Hypothalamus (tissue), 51 donors: ENCODE measurements around the gene UNC13A.
"Not testable (repeated sequence)": the region's sequence is repeated elsewhere in the genome, so short reads cannot be mapped to it uniquely, and the experiment has no call there.

Experiments used
- DNase-seq, 51 donors: peaks; one replicate each; lab custom pipeline; 2025; lab: John Stamatoyannopoulos, UW

Gene UNC13A

GRCh38 chr19:17607936-17608335, 80.2 kb downstream of the UNC13A start:
- no peak for DNase-seq

- peak in 1 of 51 donors; percentile 36 for DNase-seq
Observed at GRCh38 chr19:17606590-17607185, 81.5 kb downstream of the UNC13A start.

- peak in 45 of 51 donors; percentile 7 to 82 (median 47) for DNase-seq
Observed at GRCh38 chr19:17605761-17606589, 82.2 kb downstream of the UNC13A start.

- no peak for DNase-seq
Observed at GRCh38 chr19:17605117-17605516, 83.0 kb downstream of the UNC13A start.

- no peak for DNase-seq
Observed at GRCh38 chr19:17604372-17605025, 83.7 kb downstream of the UNC13A start.

- DNase-seq, result no peak
Observed at GRCh38 chr19:17602872-17603510, 85.2 kb downstream of the UNC13A start.

GRCh38 chr19:17602217-17602616, 85.9 kb downstream of the UNC13A start:
- DNase-seq, result no peak

GRCh38 chr19:17601683-17602082, 86.5 kb downstream of the UNC13A start:
- DNase-seq, result no peak

- DNase-seq, result no peak
Observed at GRCh38 chr19:17599780-17600179, 88.4 kb downstream of the UNC13A start.

GRCh38 chr19:17598953-17599352, 89.2 kb downstream of the UNC13A start:
- DNase-seq, result no peak

GRCh38 chr19:17598063-17598462, 90.1 kb downstream of the UNC13A start:
- not testable (repeated sequence) for DNase-seq

GRCh38 chr19:17594296-17594695, 93.9 kb downstream of the UNC13A start:
- not testable (repeated sequence) for DNase-seq

GRCh38 chr19:17590866-17591265, 97.3 kb downstream of the UNC13A start:
- no peak for DNase-seq

- DNase-seq, result not testable (repeated sequence)
Observed at GRCh38 chr19:17585395-17585794, 102.8 kb downstream of the UNC13A start.

GRCh38 chr19:17584132-17584531, 104.0 kb downstream of the UNC13A start:
- no peak for DNase-seq

- DNase-seq, result no peak
Observed at GRCh38 chr19:17582613-17583012, 105.5 kb downstream of the UNC13A start.

- no peak for DNase-seq
Observed at GRCh38 chr19:17581211-17581874, 106.8 kb downstream of the UNC13A start.

GRCh38 chr19:17580470-17581144, 107.5 kb downstream of the UNC13A start:
- DNase-seq, result no peak

GRCh38 chr19:17579661-17580244, 108.4 kb downstream of the UNC13A start:
- DNase-seq, result peak in 1 of 51 donors; percentile 12
